HepG2 (cell line): ENCODE data around the gene IFNAR2. TPM values are rescaled to one million over a fixed set of nuclear protein-coding genes. Genes with fewer than 3 reads are reported as not detected.
A peak's percentile ranks its signal among the peaks of the same experiment; 100 is the strongest.
"Not testable (repeated sequence)": the region's sequence is repeated elsewhere in the genome, so short reads cannot be mapped to it uniquely, and the experiment has no call there.

Experiments
- ATAC-seq: fragments of 200-7000 bp; cut with Tn5 transposase; 3 replicates; pipeline ENCODE4 v1.9.1; 2020; ENCODE audit warnings: mild to moderate bottlenecking, moderate library complexity
- BruUV-seq: library from RNA; stranded (reverse); fragments of 400-500 nt; replicated peaks from 2 replicates; lab custom pipeline; 2021; lab: Mats Ljungman, UMichigan
- CTCF ChIA-PET: fragments of 300-600 bp; formaldehyde crosslinking; extraction: SDS; loops from one replicate; lab custom pipeline; 2021; ENCODE audit warnings: low total read pairs, inconsistent platforms, low intra/inter-chr PET ratio; lab: Yijun Ruan, JAX
- POLR2A ChIA-PET: fragments of 350-600 bp; sonication (Branson Sonifier 250); formaldehyde crosslinking; loops from one replicate; lab custom pipeline; 2020; ENCODE audit warnings: antibody characterized with exemption, inconsistent platforms; lab: Yijun Ruan, JAX
- DNase-seq: peaks from one replicate; pipeline ENCODE4 v3.0.0-alpha.2; 2015; ENCODE audit warnings: low spot score
- FAIRE-seq: peaks from 3 replicates; lab custom pipeline; 2011; peaks lifted over from hg19 to GRCh38; lab: Jason Lieb, UNC
- H2AFZ ChIP-seq: one replicate; pipeline ENCODE4 v1.6.1; 2011; ENCODE audit warnings: low read length, inconsistent platforms
- H3K27ac ChIP-seq: fragments of 300-600 bp; 3 replicates; pipeline ENCODE4 v1.8.0; 2011; ENCODE audit warnings: mixed run types, mild to moderate bottlenecking, mixed read lengths, low read length, inconsistent platforms; ENCODE audit not compliant: insufficient read depth; ENCODE audit errors: extremely low read length
- H3K27me3 ChIP-seq, 2 experiments: fragments of 200-600 bp in 1 of 2; 2 replicates in 1 of 2; 3 replicates in 1 of 2; pipeline versions ENCODE4 v1.6.0 to v1.8.0; 2011; ENCODE audit warnings: low read length in 2 of 2, mild to moderate bottlenecking in 2 of 2, moderate library complexity in 2 of 2, inconsistent platforms in 1 of 2; ENCODE audit not compliant: insufficient read depth in 2 of 2, control insufficient read depth in 1 of 2
- H3K36me3 ChIP-seq, 2 experiments: fragments of 200-600 bp in 1 of 2; replicated peaks in 1 of 2; 2 replicates in 1 of 2; 3 replicates in 1 of 2; pipeline versions ENCODE4 v1.5.1 to v1.8.0; 2011; ENCODE audit warnings: low read length in 2 of 2, inconsistent platforms in 1 of 2; ENCODE audit not compliant: insufficient read depth in 2 of 2, control insufficient read depth in 1 of 2
- H3K4me1 ChIP-seq: 2 replicates; pipeline ENCODE4 v1.5.1; 2012; ENCODE audit warnings: low read length, inconsistent platforms; ENCODE audit not compliant: insufficient read depth
- H3K4me2 ChIP-seq: 2 replicates; pipeline ENCODE4 v1.6.0; 2011; ENCODE audit warnings: low read depth, low read length, inconsistent platforms
- H3K4me3 ChIP-seq, 3 experiments: fragments of 200-600 bp in 1 of 3; sonication (generic), shearing (Covaris generic) in 1 of 3; replicated peaks in 1 of 3; 2 replicates each; pipeline ENCODE4 v1.5.1; 2011 to 2016; ENCODE audit warnings: low read length in 3 of 3, inconsistent platforms in 2 of 3, low read depth in 2 of 3, mild to moderate bottlenecking in 2 of 3, control low read depth in 1 of 3, mixed read lengths in 1 of 3; ENCODE audit not compliant: insufficient read depth in 1 of 3
- H3K79me2 ChIP-seq: one replicate; pipeline ENCODE4 v1.6.1; 2011; ENCODE audit warnings: low read length, inconsistent platforms; ENCODE audit not compliant: insufficient read depth
- H3K9ac ChIP-seq: 2 replicates; pipeline ENCODE4 v1.6.0; 2011; ENCODE audit warnings: mild to moderate bottlenecking, low read depth, low read length, inconsistent platforms; ENCODE audit not compliant: insufficient read depth
- H3K9me3 ChIP-seq: 2 replicates; pipeline ENCODE4 v1.5.1; 2012; ENCODE audit warnings: mild to moderate bottlenecking, low read length
- H4K20me1 ChIP-seq: 2 replicates; pipeline ENCODE4 v1.6.0; 2011; ENCODE audit warnings: inconsistent platforms, mild to moderate bottlenecking, low read length, moderate library complexity; ENCODE audit not compliant: insufficient read depth
- FOXK2 ChIP-seq: fragments of 450-650 bp; IDR thresholded peaks from 2 replicates; pipeline ENCODE4 v1.6.1; 2016
- ZNF460 ChIP-seq: sonication (generic); formaldehyde crosslinking; IDR thresholded peaks from 2 replicates; pipeline ENCODE4 v1.5.1; 2020; ENCODE audit warnings: missing genetic modification reagents, mild to moderate bottlenecking, borderline replicate concordance
- WGBS: methylation state at CpG from one replicate; pipeline ENCODE4 v1.1.6; 2017; ENCODE audit warnings: low lambda C conversion rate; 5-methylcytosine and 5-hydroxymethylcytosine counted together
- in situ Hi-C: cut with HindIII; loops from 2 replicates; pipeline ENCODE4 v1.10.0; 2017; ENCODE audit warnings: low pct_unique_long_range_greater_than_20kb; ENCODE audit not compliant: extremely low pct_ligation_motif_present
- intact Hi-C: fragments of 100-400 bp; cut with micrococcal nuclease; formaldehyde crosslinking; loops from one replicate; pipeline ENCODE4 v1.10.0; 2022; ENCODE audit not compliant: unreplicated experiment
- polyA plus RNA-seq, 8 experiments: library from polyadenylated mRNA; depleted of rRNA in 3 of 8; stranded (reverse) in 7 of 8; unstranded in 1 of 8; fragments of >200 nt; fragmentation: Illumina TruSeq in 4 of 8; extraction: Trizol in 4 of 8; gene quantifications; 2 replicates each; pipeline versions ENCODE4 v1.2.1 to v1.2.3, GENCODE V29; 2011 to 2016; ENCODE audit warnings: low read depth in 4 of 8, missing spikeins in 1 of 8, mixed read lengths in 1 of 8; ENCODE audit not compliant: insufficient read depth in 1 of 8
- total RNA-seq, 5 experiments: library from RNA; depleted of rRNA; stranded (reverse); fragments of >200 nt; fragmentation: Illumina TruSeq; extraction: Trizol; gene quantifications; 2 replicates each; pipeline ENCODE4 v1.2.3, GENCODE V29; 2016; ENCODE audit warnings: low read depth in 1 of 5

The IFNAR2 gene
- total and polyA plus RNA-seq, 2 of the 13 experiments (the other 11 are each of a cell fraction or from before 2014, with no cell fraction given): 5.1 to 24.1 TPM

DNA sequence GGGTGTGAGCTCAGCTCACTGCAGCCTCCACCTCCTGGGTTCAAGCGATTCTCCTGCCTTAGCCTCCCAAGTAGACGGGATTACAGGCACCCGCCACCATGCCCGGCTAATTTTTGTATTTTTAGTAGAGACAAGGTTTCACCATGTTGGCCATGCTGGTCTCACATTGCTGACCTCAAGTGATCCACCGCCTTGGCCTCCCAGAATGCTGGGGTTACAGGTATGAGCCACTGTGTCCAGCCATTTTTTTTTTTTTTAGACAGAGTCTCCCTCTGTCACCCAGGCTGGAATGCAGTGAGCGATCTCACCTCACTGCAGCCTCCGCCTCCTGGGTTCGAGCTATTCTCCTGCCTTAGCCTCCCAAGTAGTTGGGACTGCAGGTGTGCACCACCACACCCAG lies 13.1 kb downstream of the IFNAR2 start:
- H4K20me1 ChIP-seq, H3K4me3 ChIP-seq, CTCF ChIA-PET, ATAC-seq, DNase-seq, H3K4me2 ChIP-seq, BruUV-seq, in situ Hi-C loops, H3K27ac ChIP-seq, H3K9ac ChIP-seq, H3K79me2 ChIP-seq, H2AFZ ChIP-seq, intact Hi-C loops, FAIRE-seq, H3K9me3 ChIP-seq, H3K27me3 ChIP-seq: not testable (repeated sequence)
- WGBS: 99% methylated on average over 7 of the region's 8 CpGs
- TF ChIP-seq ZNF460: peak; percentile 12; the same call in 1 of the 2 replicates
- Histone ChIP-seq H3K4me1 (peaks cover 24% of the 10 kb centered on the region), H3K36me3 (peaks cover 1 to 22% of the 10 kb centered on the region in 2 experiments)
- POLR2A ChIA-PET: interaction anchor here (0.7 kb wide), 1 partner anchor 8 kb away, joined by 3 read pairs; no protein-coding TSS in a partner anchor

DNA sequence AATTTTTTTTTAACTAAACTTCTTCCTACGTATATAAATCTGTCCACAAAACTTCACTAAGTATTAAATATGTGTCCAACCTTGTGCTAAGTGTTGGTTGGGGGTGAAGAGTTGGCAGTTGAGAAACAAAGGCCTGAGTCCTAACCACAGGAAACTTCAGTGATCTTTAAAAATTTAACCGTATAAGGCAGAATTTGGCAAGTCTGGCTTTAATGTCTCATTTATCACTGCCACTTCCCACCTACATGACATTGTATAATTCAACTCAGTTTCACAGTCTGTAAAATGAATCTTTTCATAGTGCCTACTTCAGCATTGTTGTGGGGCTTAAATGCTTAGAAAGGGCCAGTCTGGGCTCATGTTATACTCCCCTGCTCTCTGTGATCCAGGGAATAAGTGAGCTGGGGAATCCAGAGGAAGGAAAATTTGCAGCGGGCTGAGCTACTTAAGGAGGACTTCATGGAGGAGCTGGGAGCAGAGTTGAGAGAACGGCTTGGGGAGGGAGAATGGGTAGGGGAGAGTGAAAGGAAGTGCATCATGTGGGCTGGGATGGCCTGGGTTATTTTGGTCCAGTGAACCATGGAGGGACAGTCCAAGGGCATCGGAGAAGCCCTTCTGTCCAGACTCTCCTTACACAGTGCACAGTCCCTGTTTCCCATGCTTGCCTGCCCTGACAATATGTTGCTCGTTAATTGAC lies 14.5 kb downstream of the IFNAR2 start:
- Histone ChIP-seq H3K4me1 (peaks cover 24% of the 10 kb centered on the region), H4K20me1 (no peaks in the 10 kb centered on the region), H3K27me3 (no peaks in the 10 kb centered on the region), H3K9me3 (no peaks in the 10 kb centered on the region), H3K79me2 (no peaks in the 10 kb centered on the region), H3K4me2 (no peak overlapping the region), H3K27ac (peak overlapping the region; percentile 66), H3K9ac (no peak overlapping the region), H2AFZ (no peak overlapping the region), H3K4me3 (no peak overlapping the region), H3K36me3 (peaks cover 3 to 32% of the 10 kb centered on the region in 2 experiments)
- WGBS: 97% methylated on average over 6 of the region's 6 CpGs
- ChIA-PET CTCF (no interaction called here), POLR2A (no interaction called here)
- FAIRE-seq (no peak), DNase-seq (no peak), ATAC-seq (no peak; the same call in 1 of the 3 replicates)
- BruUV-seq: TSS peak; percentile 37
- in situ Hi-C loops: no loop called here
- no peak for TF ChIP-seq FOXK2
- intact Hi-C loops: no loop called here
